ENCODE results near the gene ENTPD1.
"Not testable (repeated sequence)": the region's sequence is repeated elsewhere in the genome, so short reads cannot be mapped to it uniquely, and the experiment has no call there.

Gene ENTPD1

GRCh38 chr10:95716466-95716865, 39.5 kb upstream of the ENTPD1 start:
- no peak for TF ChIP-seq CTCF (conservative IDR thresholded peaks at IDR 0.05; ENCODE audit: low read depth, low read length)
- no peak overlapping the region for H3K4me2 ChIP-seq
- no peaks in the 10 kb centered on the region for H3K4me1 ChIP-seq (ENCODE audit: low read depth, poor library complexity, severe bottlenecking)
- no peak overlapping the region for H3K9ac ChIP-seq
- no peaks in the 10 kb centered on the region for H3K27me3 ChIP-seq (ENCODE audit: insufficient read depth, low read depth)
- H3K36me3 ChIP-seq (ENCODE audit: insufficient read depth) = no peaks in the 10 kb centered on the region
- H2AFZ ChIP-seq (ENCODE audit: low read depth) = no peak overlapping the region
- no peak overlapping the region for H3K4me3 ChIP-seq (IDR thresholded peaks at IDR 0.05; ENCODE audit: insufficient read depth, low read depth, low read length)
- no peak overlapping the region for H3K27ac ChIP-seq
- no peaks in the 10 kb centered on the region for H4K20me1 ChIP-seq (ENCODE audit: insufficient read depth)
- H3K79me2 ChIP-seq (ENCODE audit: insufficient read depth, low read depth) = no peaks in the 10 kb centered on the region

GRCh38 chr10:95716866-95717265, 39.1 kb upstream of the ENTPD1 start:
- no peak overlapping the region for H3K27ac ChIP-seq
- no peak overlapping the region for H2AFZ ChIP-seq (ENCODE audit: low read depth)
- TF ChIP-seq CTCF (conservative IDR thresholded peaks at IDR 0.05; ENCODE audit: low read depth, low read length) = no peak
- H3K27me3 ChIP-seq (ENCODE audit: insufficient read depth, low read depth) = no peaks in the 10 kb centered on the region
- H3K4me3 ChIP-seq (IDR thresholded peaks at IDR 0.05; ENCODE audit: insufficient read depth, low read depth, low read length) = no peak overlapping the region
- H3K36me3 ChIP-seq (ENCODE audit: insufficient read depth) = no peaks in the 10 kb centered on the region
- H4K20me1 ChIP-seq (ENCODE audit: insufficient read depth) = no peaks in the 10 kb centered on the region
- no peak overlapping the region for H3K9ac ChIP-seq
- H3K4me2 ChIP-seq = no peak overlapping the region
- H3K79me2 ChIP-seq (ENCODE audit: insufficient read depth, low read depth) = no peaks in the 10 kb centered on the region
- no peaks in the 10 kb centered on the region for H3K4me1 ChIP-seq (ENCODE audit: low read depth, poor library complexity, severe bottlenecking)

DNA sequence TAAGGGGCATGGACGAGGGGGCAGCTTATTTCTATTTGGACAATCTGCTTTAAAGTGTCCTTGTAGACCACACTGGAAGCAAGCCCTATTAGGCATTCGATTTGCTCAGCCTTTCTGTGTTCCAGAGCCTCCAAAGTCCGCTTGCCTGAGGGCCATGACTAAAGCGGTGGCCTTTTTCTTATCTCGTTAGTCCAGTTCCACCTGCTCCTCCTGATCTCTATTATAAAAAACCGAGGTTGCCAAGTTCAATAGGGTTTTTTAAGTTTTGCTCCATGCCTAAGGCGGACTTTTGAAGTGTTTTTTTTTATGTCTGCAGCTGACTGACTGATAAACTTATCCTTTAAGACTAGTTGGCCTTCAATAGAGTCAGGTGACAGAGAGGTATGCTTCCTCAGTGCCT, 35.2 kb upstream of the ENTPD1 start:
- H3K4me3 ChIP-seq (IDR thresholded peaks at IDR 0.05; ENCODE audit: insufficient read depth, low read depth, low read length); H2AFZ ChIP-seq (ENCODE audit: low read depth); H3K9ac ChIP-seq; H3K27me3 ChIP-seq (ENCODE audit: insufficient read depth, low read depth); H3K4me1 ChIP-seq (ENCODE audit: low read depth, poor library complexity, severe bottlenecking); H4K20me1 ChIP-seq (ENCODE audit: insufficient read depth); H3K79me2 ChIP-seq (ENCODE audit: insufficient read depth, low read depth); H3K27ac ChIP-seq; H3K4me2 ChIP-seq; H3K36me3 ChIP-seq (ENCODE audit: insufficient read depth): not testable (repeated sequence)

GRCh38 chr10:95722496-95722895, 33.5 kb upstream of the ENTPD1 start:
- H3K27me3 ChIP-seq (ENCODE audit: insufficient read depth, low read depth); H2AFZ ChIP-seq (ENCODE audit: low read depth); H3K79me2 ChIP-seq (ENCODE audit: insufficient read depth, low read depth); H3K9ac ChIP-seq; H3K4me3 ChIP-seq (IDR thresholded peaks at IDR 0.05; ENCODE audit: insufficient read depth, low read depth, low read length); H4K20me1 ChIP-seq (ENCODE audit: insufficient read depth); H3K4me1 ChIP-seq (ENCODE audit: low read depth, poor library complexity, severe bottlenecking); H3K27ac ChIP-seq; H3K4me2 ChIP-seq; H3K36me3 ChIP-seq (ENCODE audit: insufficient read depth): not testable (repeated sequence)

- Histone ChIP-seq H2AFZ (ENCODE audit: low read depth) (no peak overlapping the region), H3K27me3 (ENCODE audit: insufficient read depth, low read depth) (no peaks in the 10 kb centered on the region), H3K4me2 (no peak overlapping the region), H4K20me1 (ENCODE audit: insufficient read depth) (no peaks in the 10 kb centered on the region), H3K4me1 (ENCODE audit: low read depth, poor library complexity, severe bottlenecking) (no peaks in the 10 kb centered on the region), H3K4me3 (IDR thresholded peaks at IDR 0.05; ENCODE audit: insufficient read depth, low read depth, low read length) (no peak overlapping the region), H3K27ac (no peak overlapping the region), H3K9ac (no peak overlapping the region), H3K79me2 (ENCODE audit: insufficient read depth, low read depth) (no peaks in the 10 kb centered on the region), H3K36me3 (ENCODE audit: insufficient read depth) (no peaks in the 10 kb centered on the region)
- TF ChIP-seq CTCF (conservative IDR thresholded peaks at IDR 0.05; ENCODE audit: low read depth, low read length) = no peak
Observed at GRCh38 chr10:95728526-95728925, 27.4 kb upstream of the ENTPD1 start.
